H1 (cell line): ENCODE data around the gene SOX10. TPM values are rescaled to one million over a fixed set of nuclear protein-coding genes. Genes with fewer than 3 reads are reported as not detected.

ENCODE experiments used
- CTCF ChIA-PET: fragments of 300-600 bp; sonication (Branson Sonifier 250); formaldehyde crosslinking; loops from one replicate; lab custom pipeline; 2021; ENCODE audit not compliant: partially characterized antibody; lab: Charles Lee
- POLR2A ChIA-PET: fragments of 300-600 bp; sonication (Branson Sonifier 250); formaldehyde crosslinking; loops from one replicate; lab custom pipeline; 2021; ENCODE audit warnings: inconsistent platforms; ENCODE audit not compliant: partially characterized antibody; lab: Charles Lee
- DNase-seq, 2 experiments: peaks; one replicate each; pipeline versions ENCODE4 v3.0.0 to v3.0.0-alpha.2; 2010 to 2022; ENCODE audit warnings: low spot score in 2 of 2, low read depth in 1 of 2, mixed read lengths in 1 of 2
- FAIRE-seq: peaks from 2 replicates; lab custom pipeline; 2011; peaks lifted over from hg19 to GRCh38; lab: Jason Lieb, UNC
- H2AFZ ChIP-seq: 2 replicates; pipeline ENCODE4 v1.8.1; 2012; ENCODE audit warnings: low read length, inconsistent platforms
- H2AK5ac ChIP-seq: 2 replicates; pipeline ENCODE4 v1.6.1; 2013; ENCODE audit warnings: low read depth, low read length
- H2BK120ac ChIP-seq: replicated peaks from 2 replicates; pipeline ENCODE3; 2013; ENCODE audit warnings: low read depth, low read length, inconsistent platforms
- H2BK12ac ChIP-seq: 2 replicates; pipeline ENCODE4 v1.6.1; 2013; ENCODE audit warnings: low read depth, low read length
- H2BK15ac ChIP-seq: 2 replicates; pipeline ENCODE4 v1.6.1; 2013; ENCODE audit warnings: low read length
- H2BK20ac ChIP-seq: 2 replicates; pipeline ENCODE4 v1.6.1; 2013; ENCODE audit warnings: low read length
- H2BK5ac ChIP-seq: 2 replicates; pipeline ENCODE4 v1.6.1; 2013; ENCODE audit warnings: low read depth, low read length
- H3K14ac ChIP-seq: 2 replicates; pipeline ENCODE4 v1.6.1; 2013; ENCODE audit warnings: inconsistent platforms; ENCODE audit not compliant: insufficient read length
- H3K18ac ChIP-seq: 2 replicates; pipeline ENCODE4 v1.6.1; 2013; ENCODE audit warnings: low read length; ENCODE audit errors: extremely low read depth
- H3K23ac ChIP-seq: 2 replicates; pipeline ENCODE4 v1.6.1; 2013; ENCODE audit warnings: inconsistent platforms; ENCODE audit not compliant: insufficient read length
- H3K23me2 ChIP-seq: 2 replicates; pipeline ENCODE4 v1.6.1; 2013; ENCODE audit warnings: low read depth, low read length
- H3K27ac ChIP-seq: 2 replicates; pipeline ENCODE4 v1.6.1; 2011; ENCODE audit warnings: low read depth, low read length, inconsistent platforms
- H3K27me3 ChIP-seq, 4 experiments: replicated peaks in 1 of 4; 1 replicate in 1 of 4; 2 replicates in 3 of 4; pipeline versions ENCODE4 v1.6.1 to v1.8.1; 2011 to 2013; ENCODE audit warnings: low read length in 3 of 4, mild to moderate bottlenecking in 3 of 4, inconsistent platforms in 2 of 4, mixed read lengths in 2 of 4, moderate library complexity in 1 of 4; ENCODE audit not compliant: control insufficient read depth in 3 of 4, insufficient read depth in 3 of 4; ENCODE audit errors: extremely low read depth in 1 of 4
- H3K36me3 ChIP-seq, 4 experiments: 2 replicates each; pipeline versions ENCODE4 v1.6.1 to v1.8.1; 2011 to 2013; ENCODE audit warnings: mild to moderate bottlenecking in 4 of 4, low read length in 3 of 4, moderate library complexity in 2 of 4, control low read depth in 1 of 4, inconsistent platforms in 1 of 4; ENCODE audit not compliant: insufficient read depth in 4 of 4, control insufficient read depth in 2 of 4
- H3K4ac ChIP-seq: replicated peaks from 2 replicates; pipeline ENCODE3; 2013; ENCODE audit warnings: low read length, low read depth, mixed read lengths, inconsistent platforms; ENCODE audit not compliant: insufficient read length
- H3K4me1 ChIP-seq, 4 experiments: replicated peaks in 1 of 4; 1 replicate in 1 of 4; 2 replicates in 3 of 4; pipeline versions ENCODE4 v1.6.1 to v1.8.1; 2011 to 2013; ENCODE audit warnings: low read length in 3 of 4, inconsistent platforms in 2 of 4, mixed read lengths in 1 of 4; ENCODE audit not compliant: insufficient read depth in 4 of 4, control insufficient read depth in 3 of 4
- H3K4me2 ChIP-seq, 2 experiments: 2 replicates each; pipeline versions ENCODE4 v1.6.1 to v1.8.1; 2011 to 2013; ENCODE audit warnings: low read depth in 2 of 2, low read length in 2 of 2, control low read depth in 1 of 2, inconsistent platforms in 1 of 2, mild to moderate bottlenecking in 1 of 2; ENCODE audit not compliant: insufficient read depth in 1 of 2
- H3K4me3 ChIP-seq, 4 experiments: fragments of 200-600, 300-600 bp in 1 of 4; sonication (generic), shearing (Covaris generic), sonication (Bioruptor Twin) in 1 of 4; 2 replicates each; pipeline versions ENCODE4 v1.5.1 to v1.8.1; 2011 to 2016; ENCODE audit warnings: low read length in 4 of 4, low read depth in 3 of 4, control low read depth in 2 of 4, inconsistent platforms in 2 of 4, mild to moderate bottlenecking in 2 of 4, mixed read lengths in 1 of 4, moderate library complexity in 1 of 4; ENCODE audit not compliant: insufficient read depth in 2 of 4; ENCODE audit errors: extremely low read depth in 1 of 4
- H3K56ac ChIP-seq: replicated peaks from 2 replicates; pipeline ENCODE3; 2013; ENCODE audit warnings: low read depth, mild to moderate bottlenecking, mixed read lengths, low read length, inconsistent platforms; ENCODE audit not compliant: insufficient read length
- H3K79me1 ChIP-seq: 2 replicates; pipeline ENCODE4 v1.6.1; 2013; ENCODE audit warnings: low read depth, low read length, control low read depth
- H3K79me2 ChIP-seq, 2 experiments: 2 replicates each; pipeline versions ENCODE4 v1.6.1 to v1.8.1; 2012 to 2013; ENCODE audit warnings: low read length in 2 of 2, mild to moderate bottlenecking in 2 of 2, inconsistent platforms in 1 of 2; ENCODE audit not compliant: insufficient read depth in 2 of 2, control insufficient read depth in 1 of 2
- H3K9ac ChIP-seq, 4 experiments: replicated peaks in 1 of 4; 1 replicate in 1 of 4; 2 replicates in 3 of 4; pipeline versions ENCODE4 v1.6.1 to v1.8.1; 2011 to 2013; ENCODE audit warnings: low read depth in 3 of 4, low read length in 3 of 4, control low read depth in 2 of 4, mild to moderate bottlenecking in 2 of 4, moderate library complexity in 2 of 4, inconsistent platforms in 1 of 4; ENCODE audit errors: extremely low read depth in 1 of 4
- H3K9me3 ChIP-seq, 2 experiments: 2 replicates each; pipeline versions ENCODE4 v1.6.1 to v1.8.1; 2012 to 2013; ENCODE audit warnings: mild to moderate bottlenecking in 2 of 2, moderate library complexity in 2 of 2, control low read depth in 1 of 2, inconsistent platforms in 1 of 2, low read depth in 1 of 2, low read length in 1 of 2, mixed read lengths in 1 of 2; ENCODE audit not compliant: insufficient read depth in 2 of 2
- H4K20me1 ChIP-seq, 2 experiments: replicated peaks in 1 of 2; 2 replicates each; pipeline versions ENCODE3 to v1.8.1; 2011 to 2013; ENCODE audit warnings: inconsistent platforms in 2 of 2, low read length in 2 of 2, mild to moderate bottlenecking in 1 of 2; ENCODE audit not compliant: insufficient read depth in 2 of 2, control insufficient read depth in 1 of 2
- H4K5ac ChIP-seq: 2 replicates; pipeline ENCODE4 v1.6.1; 2013; ENCODE audit warnings: low read length, low read depth, mixed read lengths, inconsistent platforms; ENCODE audit not compliant: insufficient read length
- H4K8ac ChIP-seq: 2 replicates; pipeline ENCODE4 v1.8.0; 2013; ENCODE audit warnings: mild to moderate bottlenecking, moderate library complexity, low read length, inconsistent platforms; ENCODE audit not compliant: insufficient read depth; ENCODE audit errors: extremely low read depth
- H4K91ac ChIP-seq: replicated peaks from 2 replicates; pipeline ENCODE3; 2013; ENCODE audit warnings: low read length, mixed read lengths, inconsistent platforms; ENCODE audit not compliant: insufficient read length
- CREB1 ChIP-seq: IDR thresholded peaks from 2 replicates; pipeline ENCODE4 v1.6.1; 2012; ENCODE audit warnings: inconsistent platforms
- POLR2A ChIP-seq, 2 experiments: IDR thresholded peaks; 1 replicate in 1 of 2; 2 replicates in 1 of 2; pipeline ENCODE4 v1.6.1; 2011; ENCODE audit warnings: low read depth in 2 of 2, low read length in 2 of 2, mild to moderate bottlenecking in 2 of 2; ENCODE audit errors: control extremely low read depth in 1 of 2
- RBBP5 ChIP-seq: IDR thresholded peaks from 2 replicates; pipeline ENCODE4 v1.7.1; 2012; ENCODE audit warnings: low read depth, mild to moderate bottlenecking, inconsistent platforms, low read length, moderate library complexity, borderline replicate concordance
- SAP30 ChIP-seq: fragments of 300-600 bp; sonication (generic); IDR thresholded peaks from 2 replicates; pipeline ENCODE4 v1.7.1; 2012; ENCODE audit warnings: low read length, moderate library complexity, mild to moderate bottlenecking, inconsistent platforms; ENCODE audit not compliant: insufficient read depth, insufficient replicate concordance
- ZNF274 ChIP-seq: IDR thresholded peaks from 2 replicates; pipeline ENCODE4 v1.7.0; 2012; ENCODE audit warnings: low read length, borderline replicate concordance; ENCODE audit errors: extremely low read depth
- WGBS, 2 experiments: shearing (Covaris generic) in 1 of 2; methylation state at CpG; one replicate each; pipeline versions ENCODE4 v1.1.6 to v1.1.7; 2013 to 2015; ENCODE audit warnings: low lambda C conversion rate in 2 of 2, mixed read lengths in 2 of 2, inconsistent platforms in 1 of 2, low coverage in 1 of 2, missing lambda C conversion rate in 1 of 2; ENCODE audit not compliant: insufficient replicate concordance in 2 of 2, insufficient coverage in 1 of 2, insufficient read length in 1 of 2; ENCODE audit errors: extremely low coverage in 1 of 2, missing lambda C conversion rate in 1 of 2; 5-methylcytosine and 5-hydroxymethylcytosine counted together
- polyA plus RNA-seq, 7 experiments: library from polyadenylated mRNA; depleted of rRNA in 3 of 7; stranded (reverse) in 5 of 7; unstranded in 2 of 7; fragments of >200 nt in 5 of 7; fragments of 200-250 nt in 2 of 7; gene quantifications; 1 replicate in 5 of 7; 2 replicates in 1 of 7; 4 replicates in 1 of 7; pipeline versions ENCODE4 v1.2.1 to v1.2.3, GENCODE V29; 2011 to 2013; ENCODE audit warnings: missing spikeins in 2 of 7, mixed read lengths in 2 of 7
- total RNA-seq: library from RNA; stranded (reverse); fragmentation: NEBNext Ultra II Directional; extraction: Animal tissue kit (Norgen Biotek cat#: 25700); gene quantifications from 2 replicates; pipeline ENCODE4 v1.2.1, GENCODE V29; 2021
- TF ChIP-seq, protein P1 (sequence below): IDR thresholded peaks from 2 replicates; pipeline ENCODE4 v1.6.1; 2012; ENCODE audit warnings: low read length, inconsistent platforms
- TF ChIP-seq, protein P2 (sequence below): IDR thresholded peaks from 2 replicates; pipeline ENCODE4 v1.6.1; 2011; ENCODE audit warnings: low read depth, mild to moderate bottlenecking, low read length; ENCODE audit not compliant: insufficient read depth

SOX10 gene
- total and polyA plus RNA-seq, 2 of the 8 experiments (the other 6 are each of a cell fraction or from before 2014, with no cell fraction given), result 2.7 TPM

DNA sequence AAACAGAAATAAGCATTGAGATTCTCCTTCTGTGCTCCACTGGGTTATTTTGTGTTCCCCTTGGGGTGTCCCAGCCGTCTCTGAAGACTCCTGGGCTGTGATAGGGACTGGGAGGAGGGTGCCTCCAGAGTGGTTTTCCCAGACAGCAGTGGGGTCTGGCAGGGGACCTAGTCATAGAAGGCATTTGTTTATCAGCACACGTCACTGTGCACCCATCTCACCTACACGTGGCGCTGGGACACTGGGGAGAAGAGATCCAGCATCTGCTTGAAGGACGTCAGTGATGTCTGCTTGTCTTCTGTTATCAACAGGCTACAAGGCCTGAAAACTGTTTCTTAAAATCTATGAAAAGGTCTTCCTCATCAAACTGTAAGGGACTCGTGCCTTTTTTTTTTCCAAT lies 38.7 kb upstream of the SOX10 start:
- Histone ChIP-seq H2AFZ (no peak overlapping the region), H2BK120ac (no peak overlapping the region), H3K4me1 (peaks cover 0 to 9% (median 4%) of the 10 kb centered on the region in 4 experiments; a peak in 3 of 7 replicates), H4K5ac (no peak overlapping the region), H2BK15ac (no peak overlapping the region), H3K56ac (no peak overlapping the region), H3K79me2 (no peaks in the 10 kb centered on the region), H3K18ac (no peak overlapping the region), H3K79me1 (no peaks in the 10 kb centered on the region), H4K91ac (no peak overlapping the region), H3K9me3 (no peaks in the 10 kb centered on the region), H3K36me3 (no peaks in the 10 kb centered on the region), H3K4ac (no peak overlapping the region), H4K20me1 (peaks cover 0 to 3% of the 10 kb centered on the region in 2 experiments), H3K23me2 (peaks cover 3% of the 10 kb centered on the region; the same call in 1 of the 2 replicates), H2BK12ac (no peak overlapping the region), H3K9ac (no peak overlapping the region), H3K23ac (no peak overlapping the region), H3K4me2 (no peak overlapping the region), H3K27ac (no peak overlapping the region), H2AK5ac (no peak overlapping the region), H2BK5ac (no peak overlapping the region), H3K14ac (no peak overlapping the region), H3K27me3 (peaks cover 0 to under 1% (median 0%) of the 10 kb centered on the region in 4 experiments; a peak in 1 of 7 replicates), H4K8ac (no peak overlapping the region), H2BK20ac (no peak overlapping the region; the same call in 1 of the 2 replicates), H3K4me3 (no peak overlapping the region)
- WGBS, 2 experiments, result 84% methylated on average over 6 of the region's 6 CpGs; no CpG with 5 or more reads in 1 of the 2 experiments
- POLR2A ChIA-PET, result no interaction called here
- DNase-seq, result no peak
- no peak for FAIRE-seq
- CTCF ChIA-PET, result interaction anchor here (0.6 kb wide), 1 partner anchor 156 kb away, joined by 3 read pairs; no protein-coding TSS in a partner anchor
- TF ChIP-seq CREB1, result no peak
- no peak for TF ChIP-seq POLR2A (IDR thresholded peaks at IDR 0.05; ENCODE audit: control extremely low read depth in 1 of 2, low read depth in 2 of 2, low read length in 2 of 2)
- TF ChIP-seq, protein P1, sequence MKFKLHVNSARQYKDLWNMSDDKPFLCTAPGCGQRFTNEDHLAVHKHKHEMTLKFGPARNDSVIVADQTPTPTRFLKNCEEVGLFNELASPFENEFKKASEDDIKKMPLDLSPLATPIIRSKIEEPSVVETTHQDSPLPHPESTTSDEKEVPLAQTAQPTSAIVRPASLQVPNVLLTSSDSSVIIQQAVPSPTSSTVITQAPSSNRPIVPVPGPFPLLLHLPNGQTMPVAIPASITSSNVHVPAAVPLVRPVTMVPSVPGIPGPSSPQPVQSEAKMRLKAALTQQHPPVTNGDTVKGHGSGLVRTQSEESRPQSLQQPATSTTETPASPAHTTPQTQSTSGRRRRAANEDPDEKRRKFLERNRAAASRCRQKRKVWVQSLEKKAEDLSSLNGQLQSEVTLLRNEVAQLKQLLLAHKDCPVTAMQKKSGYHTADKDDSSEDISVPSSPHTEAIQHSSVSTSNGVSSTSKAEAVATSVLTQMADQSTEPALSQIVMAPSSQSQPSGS, result no peak
- TF ChIP-seq ZNF274, result no peak
- no peak for TF ChIP-seq RBBP5
- TF ChIP-seq SAP30, result no peak
- TF ChIP-seq, protein P2, sequence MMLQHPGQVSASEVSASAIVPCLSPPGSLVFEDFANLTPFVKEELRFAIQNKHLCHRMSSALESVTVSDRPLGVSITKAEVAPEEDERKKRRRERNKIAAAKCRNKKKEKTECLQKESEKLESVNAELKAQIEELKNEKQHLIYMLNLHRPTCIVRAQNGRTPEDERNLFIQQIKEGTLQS, result no peak
